ENCODE measurements around the gene TBC1D22A.
"Not testable (repeated sequence)": the region's sequence is repeated elsewhere in the genome, so short reads cannot be mapped to it uniquely, and the experiment has no call there.

The TBC1D22A gene

DNA sequence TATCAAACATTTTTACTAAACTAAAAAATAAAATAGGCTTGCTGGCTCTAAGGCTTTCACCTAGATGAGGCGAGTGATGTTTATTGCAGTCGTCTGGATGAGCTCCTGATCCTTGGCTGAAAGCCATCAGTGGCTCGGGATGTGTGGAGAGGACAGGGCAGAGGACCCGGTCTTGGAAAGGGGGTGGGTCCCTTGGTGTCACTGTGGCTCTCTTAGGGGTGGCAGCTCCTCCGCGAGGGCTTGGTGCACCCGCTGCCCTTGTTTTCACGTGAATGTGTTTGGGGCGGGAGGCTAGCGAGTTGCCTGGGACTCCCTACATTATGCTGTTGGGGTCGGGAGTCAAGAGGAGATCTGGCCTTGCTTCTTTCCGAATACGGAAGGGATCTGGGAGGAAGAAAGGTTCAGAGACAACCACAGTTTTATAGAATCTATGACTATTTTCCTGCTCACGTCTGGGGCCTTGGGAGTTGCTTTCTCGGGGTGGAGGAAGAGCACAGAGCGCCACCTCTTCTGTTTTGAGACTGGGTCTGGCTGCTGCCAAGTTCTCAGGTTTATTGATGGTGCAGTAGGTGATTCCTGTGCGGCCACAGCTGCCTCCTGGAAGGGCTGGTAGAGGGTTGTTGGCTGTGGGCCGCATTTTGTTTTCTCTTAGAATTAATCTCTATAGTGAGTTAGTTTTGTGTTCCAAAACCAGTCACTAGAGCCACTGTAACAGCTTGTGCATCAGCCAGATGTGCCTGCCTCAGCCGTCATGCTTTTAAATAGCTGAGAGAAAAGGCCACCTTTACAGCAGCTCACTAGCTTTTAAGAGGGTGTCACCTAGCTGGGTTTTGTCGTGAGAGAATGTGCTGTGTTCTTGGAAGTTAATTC lies 12.8 kb downstream of the TBC1D22A start:
- DNase-seq: no peak

DNA sequence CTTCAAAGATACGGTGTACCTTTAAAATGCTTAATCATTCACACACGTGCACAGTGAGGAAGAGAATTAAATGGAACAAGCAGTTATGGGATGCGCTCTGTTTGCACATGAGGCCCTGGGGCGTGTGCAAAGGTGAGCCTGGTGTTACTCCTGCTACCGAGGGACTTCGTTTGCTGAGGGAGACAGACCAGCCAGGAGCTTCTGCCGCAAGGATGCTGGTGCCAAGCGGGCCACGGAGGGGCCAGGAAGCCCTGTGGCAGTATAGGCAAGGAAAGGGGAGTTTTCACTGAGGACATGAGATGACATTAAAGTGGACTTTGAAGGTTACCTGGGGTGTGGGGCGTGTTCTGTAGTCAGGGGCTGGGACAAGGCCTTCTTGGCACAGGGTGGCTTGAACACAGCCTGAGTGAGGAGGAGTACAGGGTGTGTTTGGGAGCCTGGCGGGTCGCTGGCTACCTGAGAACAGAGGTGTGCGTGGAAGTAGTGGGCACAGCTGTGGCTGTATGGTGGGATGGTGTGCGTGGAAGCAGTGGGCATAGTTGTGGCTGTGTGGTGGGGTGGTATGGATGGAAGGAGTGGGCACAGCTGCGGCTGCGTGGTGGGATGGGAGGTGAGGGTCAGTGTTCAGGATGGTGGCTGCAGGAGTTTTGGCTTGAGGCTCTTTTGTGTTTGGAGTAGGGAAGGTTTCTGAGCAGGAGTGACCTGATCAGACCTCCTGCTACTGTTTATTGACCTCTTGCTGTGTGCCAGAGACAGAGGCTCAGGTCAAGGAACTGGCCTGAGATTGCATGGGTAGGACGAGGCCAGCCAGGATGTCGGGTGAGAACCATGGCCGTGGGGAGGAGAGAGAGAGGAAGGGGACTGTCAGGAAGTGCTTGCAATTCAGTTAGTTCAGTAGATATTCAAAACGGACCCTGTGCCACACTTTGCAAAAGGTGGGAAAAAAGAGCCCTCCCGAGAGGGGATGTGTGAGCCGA lies 13.7 kb downstream of the TBC1D22A start:
- DNase-seq: no peak

- DNase-seq: no peak
These were observed 14.6 kb downstream of the TBC1D22A start for GRCh38 chr22:46776876-46777608.

GRCh38 chr22:46777609-46777970 lies 15.1 kb downstream of the TBC1D22A start:
- peak; percentile 75 for DNase-seq

DNA sequence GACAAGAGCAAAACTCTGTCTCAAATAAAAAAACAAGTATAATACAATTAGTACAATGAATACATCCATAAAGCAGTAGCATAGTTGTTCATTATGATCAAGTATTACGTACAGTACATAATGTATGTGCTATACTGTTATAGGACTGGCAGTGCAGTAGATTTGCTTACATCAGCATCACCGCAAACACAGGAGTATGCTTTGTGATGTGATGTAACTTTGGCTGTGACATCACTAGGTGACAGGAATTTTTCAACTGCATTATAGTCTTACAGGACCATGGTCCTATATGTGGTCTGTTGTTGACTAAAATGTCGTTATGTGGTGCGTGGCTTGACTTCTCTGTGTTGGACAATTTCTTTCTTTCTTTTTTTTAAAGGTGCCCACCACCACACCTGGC lies 16.6 kb downstream of the TBC1D22A start:
- no peak for DNase-seq

GRCh38 chr22:46779651-46780050 lies 17.2 kb downstream of the TBC1D22A start:
- DNase-seq: no peak

- no peak for DNase-seq
These were observed 18.0 kb downstream of the TBC1D22A start for GRCh38 chr22:46780453-46780852.

- no peak for DNase-seq
These were observed 18.8 kb downstream of the TBC1D22A start for GRCh38 chr22:46781291-46781690.

- not testable (repeated sequence) for DNase-seq
These were observed 19.8 kb downstream of the TBC1D22A start for GRCh38 chr22:46782200-46782599.

DNA sequence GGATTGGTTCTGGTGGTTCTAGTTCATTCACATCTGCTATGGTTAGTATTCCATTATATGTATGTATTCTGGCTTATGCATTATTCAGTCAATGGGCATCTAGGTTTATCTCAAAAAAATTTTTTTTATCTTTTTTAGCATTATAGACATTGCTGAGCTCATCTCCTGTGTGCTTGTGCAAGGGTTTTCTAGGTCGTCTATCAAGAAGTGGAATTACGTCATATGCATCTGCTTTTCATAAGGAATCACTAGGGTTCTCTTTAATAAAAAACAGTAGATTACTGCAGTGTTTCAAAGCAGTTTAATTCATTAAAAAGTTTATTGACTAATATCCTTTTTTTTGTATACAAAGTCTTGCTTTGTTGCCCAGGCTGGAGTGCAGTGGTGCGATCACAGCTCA lies 21.3 kb downstream of the TBC1D22A start:
- DNase-seq: peak; percentile 37

GRCh38 chr22:46788441-46789172 lies 26.2 kb downstream of the TBC1D22A start:
- DNase-seq: no peak

GRCh38 chr22:46789992-46790391 lies 27.5 kb downstream of the TBC1D22A start:
- DNase-seq: no peak

- peak; percentile 80 for DNase-seq
These were observed 28.8 kb downstream of the TBC1D22A start for GRCh38 chr22:46791201-46791731.

DNA sequence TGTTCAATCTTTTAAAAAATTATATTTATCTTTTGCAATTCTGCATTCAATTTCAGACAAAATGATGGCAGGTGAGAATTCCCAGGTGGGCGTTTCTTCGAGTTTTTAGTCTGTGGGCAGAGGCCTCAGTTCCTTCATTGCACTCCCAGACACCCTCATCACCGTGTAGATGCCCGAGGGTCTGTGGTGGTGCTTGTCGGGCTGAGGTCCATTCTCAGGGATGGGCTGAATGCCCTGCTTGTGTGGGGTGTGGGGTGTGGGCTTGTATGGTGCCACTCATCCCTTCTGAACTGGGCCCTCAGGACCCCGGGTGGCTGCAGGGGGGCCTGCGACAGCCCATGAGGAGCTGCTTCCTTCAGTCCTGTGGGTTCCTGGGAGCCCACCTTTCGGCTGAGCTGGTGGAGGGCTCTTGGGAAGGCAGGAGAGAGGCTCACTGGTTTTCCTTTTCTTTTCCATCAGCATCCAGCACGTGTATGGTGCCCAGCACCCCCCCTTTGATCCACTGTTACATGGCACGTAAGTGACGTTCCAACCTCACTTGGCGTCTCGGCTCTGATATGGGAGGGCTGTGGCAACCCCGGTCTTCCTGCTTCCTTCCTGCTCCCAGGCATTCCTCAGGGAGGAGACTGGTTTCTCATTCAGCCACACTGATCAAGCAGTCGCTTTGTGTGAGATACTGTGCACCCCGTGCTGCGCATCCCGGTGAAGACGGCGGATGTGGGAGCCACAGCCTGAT lies 29.8 kb downstream of the TBC1D22A start:
- DNase-seq: no peak

- no peak for DNase-seq
These were observed 30.4 kb downstream of the TBC1D22A start for GRCh38 chr22:46792841-46793261.

- no peak for DNase-seq
These were observed 31.0 kb downstream of the TBC1D22A start for GRCh38 chr22:46793497-46793896.

GRCh38 chr22:46794067-46794466 lies 31.6 kb downstream of the TBC1D22A start:
- no peak for DNase-seq

GRCh38 chr22:46794491-46794890 lies 32.0 kb downstream of the TBC1D22A start:
- no peak for DNase-seq

DNA sequence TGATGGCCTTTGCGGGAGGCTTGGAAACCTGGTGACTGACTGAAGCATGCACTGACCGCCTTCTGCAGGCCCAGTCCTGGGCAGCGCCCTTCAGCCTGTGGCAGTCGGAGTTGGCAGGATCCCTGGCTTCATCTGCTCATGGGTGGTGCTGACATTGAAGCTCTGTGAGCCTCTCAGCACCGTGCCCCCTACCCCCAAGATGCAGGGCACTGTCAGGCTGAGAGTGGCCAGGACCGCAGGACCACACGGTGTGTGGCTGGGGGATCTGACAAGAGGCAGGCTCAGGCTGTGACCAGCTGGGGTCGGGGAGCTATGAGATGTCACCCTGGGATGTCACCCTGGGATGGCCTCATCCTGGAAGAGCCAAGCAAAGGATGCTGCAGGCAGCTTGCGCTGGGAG lies 32.7 kb downstream of the TBC1D22A start:
- no peak for DNase-seq

GRCh38 chr22:46795845-46796565 lies 33.6 kb downstream of the TBC1D22A start:
- no peak for DNase-seq

Measured in hematopoietic multipotent progenitor cell treated with erythropoietin and hydrocortisone succinate and interleukin-3 and kit ligand, for 4 days (in vitro differentiated cells).